Suppressor macrophage treated with lipopolysaccharide for 1 hour (primary cell): ENCODE results near the gene ATF5.

ENCODE experiments used
- DNase-seq, 3 donors: peaks; one replicate each; pipeline ENCODE4 v3.0.0-alpha.2; 2020 to 2022

Gene ATF5

DNA sequence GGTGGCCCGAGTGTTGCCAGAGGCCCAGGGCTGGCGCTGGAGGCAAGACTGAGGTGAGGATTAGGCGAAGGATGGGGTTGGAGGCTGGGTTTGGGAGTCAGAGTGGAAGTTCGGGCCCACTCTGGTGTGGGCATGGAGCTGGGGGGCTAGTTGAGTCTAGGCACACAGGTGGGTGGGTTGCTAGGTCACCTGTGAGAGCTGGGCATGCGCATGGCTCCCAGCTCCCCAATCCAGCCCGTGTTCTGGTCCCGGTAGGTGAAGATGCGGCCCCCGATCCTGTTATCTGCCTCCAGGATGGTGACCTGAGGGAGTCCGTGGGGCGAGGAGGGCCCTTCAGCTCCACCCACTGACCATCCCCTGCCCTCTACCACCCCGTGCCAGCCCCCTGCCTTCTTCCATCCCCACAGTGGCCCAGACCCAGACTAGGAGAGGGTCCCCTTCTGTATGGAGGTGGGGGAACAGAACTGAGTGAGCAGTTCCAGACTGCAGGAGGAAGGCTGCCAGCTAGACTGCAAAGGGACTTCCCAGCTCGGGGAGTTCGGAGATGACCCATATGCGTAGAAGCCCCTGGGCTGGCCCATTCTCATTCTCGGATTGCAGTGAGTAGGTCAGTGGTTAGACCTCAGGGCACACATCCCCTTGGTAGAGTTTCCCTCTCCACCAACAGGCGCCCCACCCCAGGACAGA, 34.0 kb upstream of the ATF5 start:
- DNase-seq = peak; percentile 94 to 96 (median 94)

DNA sequence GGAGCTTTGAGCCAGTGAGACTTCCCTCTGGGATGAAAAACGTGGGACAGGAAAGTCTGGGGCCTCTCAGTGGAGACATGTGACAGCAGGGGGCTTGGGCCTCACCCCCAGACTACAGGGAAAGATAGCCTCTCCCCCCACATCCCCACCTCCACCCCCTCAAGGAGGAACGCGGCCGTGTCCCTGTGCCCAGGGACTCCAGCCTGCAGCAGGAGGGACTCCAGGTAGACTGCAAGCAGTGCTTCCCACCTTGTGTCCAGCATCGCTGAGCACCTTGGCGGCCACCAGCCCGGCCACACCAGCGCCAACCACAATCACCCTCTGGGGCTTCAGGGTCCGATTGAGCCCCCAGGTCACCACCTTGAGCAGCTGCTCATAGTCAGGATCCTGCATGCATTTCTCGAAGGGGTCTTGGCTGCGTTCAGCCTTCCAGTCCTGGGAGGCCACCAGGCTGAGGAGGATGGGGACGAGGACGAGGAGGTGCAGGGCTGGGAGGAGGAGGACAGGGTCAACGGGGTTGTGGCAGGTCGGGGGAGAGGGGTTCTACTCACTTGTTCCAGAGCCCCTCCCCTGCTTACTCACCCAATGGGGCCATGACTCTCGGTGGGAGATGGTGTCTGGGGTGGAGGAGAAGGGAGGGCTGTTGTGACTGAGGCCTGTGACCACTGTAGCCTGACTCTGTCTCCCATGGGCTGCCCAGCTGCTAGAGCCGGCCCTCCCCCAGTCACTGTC, 33.3 kb upstream of the ATF5 start:
- DNase-seq = peak; percentile 38 to 53 (median 43)

DNA sequence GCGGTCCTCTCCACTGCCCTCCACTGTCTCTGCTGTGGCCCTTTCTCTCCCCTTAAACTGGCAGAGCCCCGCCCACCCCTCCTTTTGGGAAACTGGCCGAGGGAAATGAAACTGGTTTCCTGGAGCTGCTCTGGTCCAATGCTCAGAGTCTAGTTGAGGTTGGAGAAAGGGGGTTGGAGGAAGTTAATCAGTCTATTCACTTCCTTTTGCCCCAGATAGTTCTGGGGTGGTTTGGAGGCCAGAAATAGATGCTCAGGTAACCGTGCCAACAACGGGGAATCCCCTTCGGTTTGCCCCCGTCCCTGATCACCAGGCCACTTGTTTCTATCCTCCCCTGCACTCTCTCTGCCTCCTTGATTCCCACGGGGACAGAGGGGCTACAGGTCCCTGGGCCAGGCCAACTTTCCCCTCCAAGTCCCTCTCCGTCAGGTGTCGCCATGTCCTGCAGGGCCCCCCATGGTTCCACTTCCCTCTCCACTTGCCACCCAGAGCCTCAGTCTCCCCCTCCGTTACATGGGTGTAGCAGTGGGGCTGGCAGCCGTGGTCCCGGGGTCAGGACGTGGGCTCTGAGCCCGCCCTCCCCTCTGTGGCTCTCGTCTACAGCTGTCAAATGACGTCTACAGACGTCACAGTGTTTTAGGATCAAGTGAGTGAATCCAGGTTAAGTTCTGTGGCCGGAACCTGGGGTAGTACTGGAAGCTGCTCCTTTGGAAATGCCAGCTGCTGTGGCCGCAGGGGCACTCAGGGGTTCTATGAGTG, 32.0 kb upstream of the ATF5 start, which contains the start of gene IL4I1:
IL4I1 (minus strand) TSS at position 25 of the 759 bp plus-strand sequence. CDS start 727 bp downstream, outside the sequence.
- peak; percentile 94 to 96 (median 95) for DNase-seq

DNA sequence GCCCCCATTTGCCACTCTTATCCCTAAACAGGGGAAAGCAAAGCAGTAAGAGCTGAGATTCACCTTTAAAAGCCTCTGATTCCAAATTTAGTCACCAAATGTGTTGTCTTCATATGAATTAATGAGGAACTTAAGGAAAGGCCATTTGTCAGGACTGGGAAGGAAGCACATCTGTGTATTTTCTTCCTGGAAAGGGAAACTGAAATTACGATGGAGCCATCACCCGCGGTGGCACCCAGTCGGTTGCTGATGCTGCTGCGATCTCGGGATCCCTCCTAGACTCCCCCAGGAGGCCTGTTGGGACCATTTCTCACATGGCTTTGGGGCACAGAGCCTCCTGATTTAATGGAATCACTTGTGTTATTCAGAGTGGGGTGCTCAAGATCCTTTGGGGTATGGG, 24.9 kb upstream of the ATF5 start:
- DNase-seq = peak; percentile 86 to 94 (median 88)

DNA sequence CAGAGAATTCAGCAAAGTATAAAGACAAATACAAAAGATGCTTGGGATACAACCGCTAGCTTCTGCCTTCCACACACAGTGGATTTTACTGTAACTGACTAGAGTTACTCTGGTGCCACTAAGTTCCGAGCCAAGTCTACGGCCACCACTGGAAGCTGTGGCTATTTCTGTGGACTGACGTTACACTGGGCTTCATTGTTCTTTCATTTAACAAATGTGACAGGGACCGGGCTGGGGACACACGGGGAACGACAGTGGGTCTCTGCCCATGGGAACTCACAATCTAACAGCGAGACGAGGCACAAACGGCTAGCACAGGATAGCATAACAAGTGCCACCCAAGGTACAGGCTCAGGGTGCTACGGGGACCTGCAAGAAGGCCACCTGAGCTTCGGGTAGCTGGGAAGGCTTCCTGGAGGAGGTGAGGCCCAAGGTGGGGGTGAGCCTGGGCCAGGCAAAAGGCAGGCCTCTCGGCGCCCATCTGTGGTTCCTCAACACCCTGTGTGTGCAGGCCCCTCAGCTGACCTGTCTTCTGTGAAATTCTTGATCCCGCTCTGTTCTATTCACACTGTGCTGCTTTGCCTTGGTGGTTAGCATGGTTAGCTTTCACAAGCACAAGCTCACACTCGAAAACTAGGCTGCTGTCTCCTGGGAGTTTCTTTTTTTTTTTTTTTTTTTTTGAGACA, 22.0 kb upstream of the ATF5 start:
- DNase-seq = no peak

DNA sequence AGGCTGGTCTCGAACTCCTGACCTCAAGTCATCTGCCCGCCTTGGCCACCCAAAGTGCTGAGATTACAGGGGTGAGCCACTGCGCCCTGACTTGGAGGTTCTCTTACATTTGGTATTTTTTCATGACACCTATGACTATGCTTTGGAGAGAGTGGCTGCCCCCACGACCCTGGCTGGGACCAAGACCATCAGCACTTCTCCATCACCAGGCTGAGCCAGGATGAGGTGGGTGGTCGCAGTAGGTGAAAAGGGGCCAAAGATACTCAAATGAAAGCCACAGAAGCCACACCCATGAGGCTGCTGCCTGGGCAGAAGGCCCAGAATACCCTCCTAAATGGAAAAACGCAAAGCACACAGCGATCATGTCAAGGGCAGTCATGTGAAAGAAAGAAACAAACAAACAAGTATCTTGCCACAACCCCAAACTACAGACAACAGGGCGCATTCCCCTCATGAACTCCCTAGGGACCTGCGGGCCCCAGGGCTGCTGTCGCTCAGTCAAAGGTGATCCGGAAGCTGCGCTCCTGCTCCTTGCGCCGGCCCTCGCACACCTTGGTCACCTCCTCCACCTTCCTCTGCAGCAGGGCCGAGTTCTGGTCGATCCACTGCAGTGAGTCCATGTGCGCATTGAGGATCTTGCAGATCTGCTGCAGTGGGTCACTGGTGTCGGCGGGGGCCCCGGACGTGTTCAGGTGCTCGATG, 21.1 kb upstream of the ATF5 start:
- DNase-seq = no peak

DNA sequence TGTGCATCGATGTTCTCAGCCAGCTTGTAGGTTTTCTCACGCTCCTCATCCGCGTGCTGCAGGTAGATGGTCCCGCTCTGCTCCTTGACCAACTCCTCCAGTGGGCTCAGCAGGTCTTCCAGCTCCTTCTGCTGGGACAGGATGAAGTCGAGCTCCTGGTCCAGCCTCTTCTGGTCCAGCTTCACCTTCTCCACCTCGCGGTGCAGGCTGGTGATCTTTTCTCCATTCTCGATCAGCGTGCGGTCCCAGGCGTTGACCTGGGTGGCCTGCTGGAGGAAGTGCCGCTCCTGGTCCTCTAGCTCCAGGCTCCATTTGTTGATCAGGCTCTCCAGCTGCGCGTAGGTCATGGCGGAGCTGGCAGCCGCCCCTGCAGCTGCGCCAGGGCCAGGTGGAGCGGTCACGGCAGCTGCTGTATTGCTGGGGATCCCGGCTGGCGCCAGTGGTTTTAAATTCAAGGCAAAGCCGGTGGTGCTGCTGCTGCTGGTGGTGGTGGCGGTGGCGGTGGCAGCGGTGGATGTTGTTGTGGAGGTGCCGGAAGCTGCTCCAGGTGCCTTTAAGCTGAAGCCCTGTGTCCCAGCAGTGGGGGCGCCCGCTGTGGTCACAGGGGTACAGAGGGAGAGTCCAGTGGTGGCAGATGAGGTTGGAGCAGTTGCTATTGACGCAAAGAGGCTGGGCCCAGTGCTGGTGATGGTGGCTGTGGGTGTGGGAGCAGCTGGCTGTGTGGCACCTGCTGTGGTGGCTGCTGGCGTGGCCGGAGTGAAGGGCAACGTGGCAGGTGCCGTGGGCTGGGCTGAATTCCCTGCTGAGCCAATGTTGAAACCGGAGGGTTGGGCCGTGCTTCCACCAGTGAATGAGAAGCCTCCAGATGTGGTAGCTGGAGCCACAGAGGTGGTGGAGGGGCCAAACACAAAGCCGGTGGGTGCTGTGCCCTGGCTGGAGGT, 20.3 kb upstream of the ATF5 start:
- DNase-seq = no peak

DNA sequence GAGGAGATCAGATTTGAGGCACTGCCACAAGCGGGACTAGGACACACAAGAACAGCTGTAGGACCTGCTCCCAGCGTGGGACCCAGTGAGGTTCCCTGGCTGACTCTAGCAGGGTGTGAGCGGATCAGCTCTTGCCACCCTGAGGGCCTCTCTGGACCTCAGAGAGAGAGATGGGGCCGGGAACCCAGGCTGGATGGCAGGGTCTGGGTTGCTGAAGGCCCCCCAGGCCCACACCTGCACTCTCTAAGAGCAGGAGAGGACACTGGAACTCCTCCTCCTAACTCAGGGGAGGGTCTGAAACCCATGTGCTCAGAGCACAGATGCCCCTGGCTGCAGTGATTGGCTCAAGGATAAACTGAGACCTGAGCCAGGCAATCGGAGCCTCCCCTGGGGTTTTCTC, 18.8 kb upstream of the ATF5 start:
- DNase-seq = no peak

DNA sequence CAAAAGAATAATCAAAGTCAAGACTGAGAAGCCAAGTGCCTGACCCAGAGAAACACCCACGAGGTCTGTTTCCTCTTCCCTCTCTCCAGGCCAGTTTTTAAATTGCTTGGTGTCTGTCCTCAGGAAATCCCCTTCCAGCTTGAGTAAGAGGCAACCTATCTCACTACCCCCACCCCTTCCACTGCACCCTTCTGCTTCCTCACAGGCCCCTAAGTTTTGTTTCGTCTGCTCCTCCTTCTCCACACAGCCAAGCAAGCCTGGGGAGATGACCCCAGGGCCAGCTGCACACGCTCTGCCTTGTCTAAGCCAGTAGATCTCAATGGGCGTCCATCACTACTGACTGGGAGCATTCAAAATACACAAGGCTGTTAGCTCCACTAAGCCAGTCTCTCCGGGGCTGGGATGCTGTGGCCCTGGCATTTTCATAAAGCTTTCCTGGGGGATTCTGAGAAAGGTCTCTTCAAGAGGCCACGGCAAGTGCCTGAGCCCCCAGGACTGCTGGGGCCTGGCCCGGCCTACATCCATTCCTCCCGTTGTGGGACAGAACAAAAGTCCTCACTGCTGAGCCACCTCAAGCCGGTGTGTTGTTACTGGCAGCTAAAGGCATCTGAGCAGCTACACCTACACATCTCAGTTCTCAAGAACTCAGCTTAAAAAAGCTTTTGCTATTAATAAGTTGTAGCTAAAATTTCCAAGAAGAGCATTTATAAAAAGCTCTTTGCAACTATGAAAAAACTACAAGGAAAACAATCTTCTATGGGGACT, 17.4 kb upstream of the ATF5 start:
- DNase-seq = peak; percentile 90 to 95 (median 92)

DNA sequence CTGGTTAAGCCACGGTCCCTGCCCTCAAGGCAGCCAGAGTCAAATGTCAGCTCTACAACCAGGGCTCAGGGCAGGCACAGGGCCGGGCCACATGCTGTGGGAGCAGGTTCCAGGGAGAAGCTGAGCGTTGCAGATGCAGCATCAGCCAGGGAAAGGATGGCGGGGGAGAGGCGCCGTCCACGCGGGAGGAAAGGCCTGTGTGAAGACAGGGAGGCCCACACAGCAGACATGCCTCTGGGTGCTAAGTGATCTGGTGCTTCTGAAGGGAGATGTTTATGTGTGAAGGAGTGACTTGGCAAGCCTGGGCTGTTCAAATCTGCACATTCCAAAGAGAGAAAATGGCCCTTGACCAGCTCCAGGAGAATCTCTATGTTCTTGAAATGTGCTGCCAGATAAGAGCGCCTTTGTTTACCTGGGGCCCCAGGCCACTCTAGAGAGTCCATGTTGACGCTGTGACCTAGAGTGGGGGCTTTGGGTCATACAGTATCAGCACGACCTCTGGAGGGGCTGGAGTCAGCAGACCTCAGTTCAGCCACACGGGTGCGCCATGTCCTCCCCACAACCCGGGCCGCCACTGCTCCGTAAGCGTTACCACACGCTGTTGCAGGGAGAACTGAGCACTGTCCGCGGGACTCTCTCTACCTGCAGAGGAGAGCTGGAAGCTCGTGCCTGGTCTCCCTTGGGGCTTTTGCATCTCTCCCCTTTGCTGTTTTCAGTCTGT, 15.9 kb upstream of the ATF5 start:
- DNase-seq = no peak

DNA sequence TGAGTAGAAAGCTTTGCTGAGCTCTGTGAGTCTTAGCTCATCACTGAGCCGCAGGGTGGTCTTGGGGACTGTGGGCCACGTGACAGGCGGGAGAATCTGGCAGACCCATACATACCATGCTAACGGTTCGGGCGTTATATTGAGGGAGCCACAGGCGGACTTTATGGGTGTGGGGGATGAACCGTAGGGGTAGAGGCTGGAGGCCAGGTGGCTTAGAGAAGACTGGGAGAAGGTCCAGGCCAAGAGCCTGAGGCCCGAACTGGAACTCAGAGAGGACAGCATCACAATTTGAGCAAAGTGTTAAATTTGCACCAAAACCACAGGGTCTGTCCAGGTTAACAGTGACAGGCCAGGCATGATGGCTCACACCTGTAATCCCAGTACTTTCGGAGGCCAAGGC, 15.3 kb upstream of the ATF5 start:
- no peak for DNase-seq

DNA sequence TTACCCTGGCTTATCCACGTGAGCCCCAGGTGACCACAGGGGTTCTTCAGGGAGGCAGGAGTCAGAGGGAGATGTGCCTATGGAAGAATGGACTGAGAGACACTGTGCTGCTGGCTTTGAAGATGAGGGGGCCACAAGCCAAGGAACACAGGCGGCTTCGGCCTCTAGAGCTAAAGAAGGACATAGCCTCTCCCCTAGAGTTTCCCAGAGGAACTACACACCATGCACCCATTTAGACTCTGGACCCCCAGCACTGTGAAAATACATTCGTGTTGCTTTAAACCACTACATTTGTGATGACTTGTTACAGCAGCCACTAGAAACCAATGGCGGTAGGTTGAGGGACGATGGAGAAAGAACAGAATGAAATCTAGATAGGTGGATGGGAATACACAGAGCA, 13.7 kb upstream of the ATF5 start:
- no peak for DNase-seq

DNA sequence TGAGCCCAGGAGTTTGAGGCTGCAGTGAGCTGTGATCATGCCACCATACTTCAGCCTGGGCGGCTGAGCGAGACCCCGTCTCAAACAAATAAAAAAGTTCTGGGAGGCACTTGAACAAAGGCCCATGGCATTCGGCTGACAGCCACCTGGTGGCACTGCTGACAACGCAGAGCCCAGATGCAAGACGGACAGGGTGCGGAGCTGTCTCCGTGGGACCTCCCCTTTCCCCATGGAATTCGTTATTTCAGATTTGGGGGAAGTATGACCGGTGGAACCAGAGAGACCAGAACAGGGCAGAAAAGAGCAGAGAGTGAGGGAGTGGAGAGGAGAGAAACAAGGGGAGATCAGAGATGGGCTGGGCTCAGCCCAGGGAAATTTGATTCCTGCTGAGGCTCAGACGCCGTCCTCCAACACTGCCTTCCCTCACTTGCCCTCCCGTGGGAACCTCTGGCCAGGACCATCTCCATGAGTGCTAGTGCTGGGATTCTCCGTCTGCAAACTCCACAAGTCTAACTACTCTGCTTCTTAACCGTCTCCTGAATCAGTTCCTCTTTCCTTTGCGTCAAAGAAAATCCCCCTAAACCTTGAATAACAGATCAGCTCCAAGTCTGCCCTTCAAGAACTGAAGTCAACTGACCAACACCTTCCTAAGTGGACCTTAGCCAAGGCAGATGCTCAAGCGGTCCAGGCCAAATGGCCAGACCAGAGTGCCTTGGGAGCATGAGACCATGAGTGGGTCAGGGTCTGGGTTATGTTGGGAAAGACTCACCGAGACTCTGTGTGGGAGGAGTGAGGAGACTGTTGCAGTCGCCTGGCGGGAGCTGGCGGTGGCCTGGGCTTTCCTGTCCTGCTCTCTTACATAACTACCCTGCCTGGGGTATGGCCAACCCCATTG, 11.9 kb upstream of the ATF5 start:
- peak; percentile 90 to 91 (median 90) for DNase-seq

DNA sequence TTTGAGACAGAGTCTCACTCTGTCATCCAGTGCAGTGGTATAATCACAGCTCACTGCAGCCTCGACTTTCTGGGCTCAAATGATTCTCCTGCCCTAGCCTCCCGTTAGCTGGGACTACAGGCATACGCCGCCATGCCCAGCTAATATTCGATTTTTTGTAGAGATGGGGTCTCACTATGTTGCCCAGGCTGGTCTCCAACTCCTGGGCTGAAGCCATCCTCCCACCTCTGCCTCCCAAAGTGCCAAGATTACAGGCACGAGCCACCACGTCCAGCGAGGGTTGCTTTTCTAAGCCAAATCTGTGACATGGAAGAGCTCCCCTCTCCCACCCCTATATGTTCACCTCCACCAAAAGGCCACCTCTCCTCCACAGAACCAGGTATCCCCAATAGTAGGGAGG, 10.9 kb upstream of the ATF5 start:
- no peak for DNase-seq

DNA sequence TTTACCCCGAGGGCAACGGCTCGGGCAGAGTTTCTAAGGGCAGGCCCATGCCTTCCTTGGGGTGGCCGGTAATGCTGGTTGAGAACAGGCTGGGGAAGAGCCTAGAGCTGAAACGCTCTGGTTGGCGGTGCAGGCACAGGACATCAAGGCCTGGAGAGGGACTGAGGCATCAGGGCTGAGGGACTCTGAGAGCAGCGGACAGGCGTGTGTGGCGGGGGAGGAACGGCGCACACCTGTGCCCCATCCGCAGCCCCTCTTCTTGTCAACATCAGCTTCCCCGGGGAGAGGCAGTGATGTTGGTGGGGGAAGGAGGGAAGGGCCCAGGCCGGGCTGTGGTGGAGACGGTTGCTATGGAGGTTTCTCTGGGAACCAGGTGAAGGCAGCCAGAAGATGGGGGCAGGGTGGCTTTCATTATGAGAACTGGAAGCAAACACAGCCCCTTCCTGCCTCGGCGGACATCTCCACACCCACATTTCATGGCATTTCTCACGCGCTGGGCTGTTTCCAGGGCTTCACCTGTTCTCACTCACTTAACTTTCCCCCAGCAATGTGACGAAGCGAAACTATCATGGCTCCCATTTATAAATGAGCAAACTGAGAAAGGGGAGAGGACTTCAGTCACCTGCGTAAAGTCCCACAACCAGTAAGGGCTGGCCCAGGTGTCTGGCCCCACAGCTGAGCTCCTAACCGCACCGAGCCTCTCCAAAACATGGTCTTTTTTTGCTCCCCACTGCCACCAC, 8.2 kb upstream of the ATF5 start:
- DNase-seq = no peak

DNA sequence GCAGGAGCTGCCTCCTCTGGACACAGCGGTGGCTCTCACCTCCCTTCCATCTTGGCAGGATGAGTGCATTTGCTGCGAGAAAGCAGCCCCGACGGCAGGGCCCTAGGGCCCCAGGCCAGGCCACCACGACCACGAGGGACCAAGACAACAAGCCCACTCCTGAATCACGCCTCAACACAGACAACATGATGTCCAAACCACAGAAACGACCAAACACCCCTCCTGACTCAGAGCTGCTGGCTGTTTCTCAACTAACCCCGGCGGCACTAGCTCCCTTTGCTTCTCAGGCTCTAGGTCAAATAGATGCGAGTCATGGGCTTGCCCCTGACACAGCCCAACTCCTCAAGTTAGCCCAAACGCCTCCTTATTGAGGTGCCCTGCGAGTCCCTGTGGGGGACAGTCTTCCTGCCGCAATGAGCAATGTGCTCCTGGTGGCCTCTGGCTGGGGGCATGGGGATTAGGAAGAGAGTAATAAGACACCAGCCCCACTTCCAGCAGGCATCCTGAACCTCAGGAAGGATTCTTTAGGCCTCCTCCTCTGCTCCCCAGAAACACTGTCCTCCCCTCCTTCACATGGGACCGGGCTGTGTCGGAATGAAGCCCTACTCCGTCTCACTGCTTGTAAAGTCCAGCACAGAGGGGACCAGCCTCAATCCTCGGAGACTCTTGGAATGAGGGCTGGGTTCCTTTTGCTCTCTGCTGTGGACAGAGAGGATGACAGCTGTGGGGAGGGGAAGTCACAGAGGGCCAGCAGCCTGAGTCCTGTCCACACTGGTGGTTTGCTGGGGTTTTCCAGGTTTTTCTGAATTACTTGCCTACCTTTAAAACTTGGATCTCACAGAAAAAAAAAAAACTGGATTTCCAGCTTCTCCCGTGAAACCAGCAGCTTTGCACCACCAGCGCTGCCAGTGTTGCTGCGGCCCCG, 6.9 kb upstream of the ATF5 start:
- peak; percentile 74 to 80 (median 76) for DNase-seq
